Ovary (tissue), 3 donors: ENCODE results near the gene TMEM106A.
"Not testable (repeated sequence)": the region's sequence is repeated elsewhere in the genome, so short reads cannot be mapped to it uniquely, and the experiment has no call there.

Experiments used
- CTCF ChIP-seq, 3 donors: fragments of 450-650 bp in 2 of 3; fragments of 200-600 bp in 1 of 3; IDR thresholded peaks; one replicate each; pipeline versions ENCODE4 v1.5.1 to v1.8.0; 2016 to 2022; ENCODE audit warnings: antibody characterized with exemption in 3 of 3, mild to moderate bottlenecking in 1 of 3
- EP300 ChIP-seq: sonication (generic); formaldehyde crosslinking; IDR thresholded peaks from one replicate; pipeline ENCODE4 v1.6.1; 2017; ENCODE audit warnings: antibody characterized with exemption
- donor health status: DM: no; HTN: no; CAD: no.

- TF ChIP-seq CTCF (IDR thresholded peaks at IDR 0.05); EP300: not testable (repeated sequence)
Measured at GRCh38 chr17:43228020-43228782, 16.5 kb downstream of the TMEM106A start, which contains the start of gene CCDC200.
